ENCODE results near the gene SGMS1.
"Not testable (repeated sequence)": the region's sequence is repeated elsewhere in the genome, so short reads cannot be mapped to it uniquely, and the experiment has no call there.

DNA sequence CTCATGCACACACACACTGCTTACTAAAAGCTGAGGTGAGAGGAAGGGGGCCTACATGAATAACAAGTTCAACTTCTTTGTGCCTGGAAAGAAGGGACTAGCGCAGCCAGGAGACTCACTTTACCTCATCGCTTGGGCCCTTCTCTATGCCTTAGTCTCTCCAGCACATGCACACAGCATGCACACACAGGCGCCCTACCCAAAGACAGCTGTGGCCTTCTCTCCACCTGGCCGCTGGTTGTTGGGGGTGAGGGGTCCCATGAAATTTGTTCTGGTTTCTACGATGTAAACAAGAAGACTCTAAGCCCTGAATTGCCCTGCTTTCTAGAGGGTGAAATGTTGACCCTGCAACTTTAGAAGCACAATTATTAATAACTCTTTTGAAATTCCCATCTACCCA lies 38.7 kb upstream of the SGMS1 start:
- TF ChIP-seq CTCF (IDR thresholded peaks at IDR 0.05; ENCODE audit: insufficient read depth, low read depth, low read length); EZH2 (IDR thresholded peaks at IDR 0.05; ENCODE audit: insufficient read depth, low read length): not testable (repeated sequence)
